Posterior cingulate gyrus (tissue), 11 donors: ENCODE results near the gene MAP1A.

Experiments
- DNase-seq, 10 donors: peaks; one replicate each; pipeline versions ENCODE4 v3.0.0 to v3.0.0-alpha.2; 2020 to 2021; ENCODE audit warnings: mixed read lengths in 3 of 10
- intact Hi-C: fragments of 100-400 bp; cut with DNase I; formaldehyde crosslinking; loops from one replicate; pipeline ENCODE4 v1.15.1; 2023

Gene MAP1A

DNA sequence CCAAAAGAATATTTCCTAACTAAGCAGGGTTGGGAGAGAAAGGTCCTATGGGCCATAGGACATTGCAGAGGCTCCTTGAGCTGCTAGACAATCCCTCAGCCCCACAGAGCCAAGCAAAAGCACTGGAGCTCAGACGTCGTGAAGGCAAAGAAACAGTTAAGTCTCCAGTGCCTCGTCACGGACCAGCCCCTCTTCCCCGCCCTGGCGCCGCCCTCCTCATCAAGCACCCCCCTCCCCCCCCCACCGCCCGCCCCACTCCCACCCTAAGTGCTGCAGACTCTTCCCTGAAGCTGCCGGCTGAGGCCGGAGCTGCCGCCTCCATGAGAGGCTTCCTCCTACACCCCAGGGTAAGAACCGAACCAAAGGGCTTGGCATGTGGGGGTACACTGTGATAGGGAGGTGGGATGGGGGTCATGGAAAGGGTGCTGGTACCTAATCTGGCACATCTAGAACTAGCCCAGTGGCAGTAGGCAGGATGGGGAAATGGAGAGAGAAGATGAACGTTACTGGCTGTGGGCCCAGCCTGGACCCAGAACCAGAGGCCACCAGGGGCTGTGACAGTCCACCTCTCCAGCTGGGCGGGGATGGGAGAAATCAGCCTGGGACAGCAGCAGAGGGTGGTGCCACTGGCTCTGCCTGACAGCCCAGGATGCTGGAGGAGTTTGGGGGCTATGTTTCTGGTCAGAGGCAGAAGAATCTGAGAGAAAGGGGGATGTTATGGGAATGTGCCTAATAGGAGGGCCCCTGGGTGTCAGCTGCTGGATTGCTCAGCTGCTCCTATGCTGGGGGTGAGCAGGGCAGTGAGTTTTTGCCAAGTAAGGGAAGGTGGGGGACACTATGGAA, at the start of gene MAP1A:
Gene MAP1A (plus strand): TSS at position 255 of the 843 bp plus-strand sequence. CDS start 3,866 bp downstream, outside the sequence.
- intact Hi-C loops: loop anchor here (10.0 kb wide), 1 partner anchor 1243 kb away; the partner anchor contains the start of genes GANC and TMEM87A
- DNase-seq: peak; percentile 55 to 96 (median 73)

DNA sequence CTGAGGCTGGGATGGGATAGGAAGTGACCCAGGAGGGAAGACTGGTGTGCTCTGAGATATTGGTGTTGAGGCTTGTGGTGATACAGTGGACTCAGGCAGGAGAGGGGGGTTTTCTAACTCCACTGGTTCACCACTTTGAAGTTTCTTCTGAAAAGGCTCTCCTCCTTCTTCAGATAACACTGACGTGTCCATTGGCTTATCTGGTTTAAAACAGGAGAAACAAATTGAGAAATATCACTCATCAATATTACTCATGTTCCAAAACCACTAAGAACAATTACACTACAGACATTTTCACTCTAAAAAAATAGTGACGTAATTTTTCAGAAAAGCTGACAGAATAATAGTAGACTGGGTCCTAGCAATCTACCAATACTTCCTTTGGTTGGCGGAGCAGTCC, 47.5 kb upstream of the MAP1A start:
- DNase-seq: no peak
- intact Hi-C loops: no loop called here

DNA sequence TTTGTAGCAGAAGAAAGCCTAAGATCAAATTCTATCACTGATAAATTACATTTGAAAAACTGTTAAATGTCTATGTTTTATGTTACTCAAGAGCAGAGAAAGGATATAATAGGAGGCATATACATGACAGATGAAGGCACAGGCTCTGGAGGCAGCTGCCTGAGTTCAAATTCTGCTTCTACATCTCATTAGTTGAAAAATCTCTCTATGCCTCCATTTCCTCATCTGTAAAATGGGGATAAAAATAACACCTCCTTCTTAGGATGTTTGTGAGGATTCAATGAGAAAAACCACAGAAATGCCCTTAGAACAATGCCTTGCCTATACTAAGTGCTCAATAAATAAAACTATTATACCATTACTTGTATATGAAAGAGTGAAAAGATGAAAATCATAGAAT, 45.4 kb upstream of the MAP1A start:
- intact Hi-C loops: no loop called here
- no peak for DNase-seq

DNA sequence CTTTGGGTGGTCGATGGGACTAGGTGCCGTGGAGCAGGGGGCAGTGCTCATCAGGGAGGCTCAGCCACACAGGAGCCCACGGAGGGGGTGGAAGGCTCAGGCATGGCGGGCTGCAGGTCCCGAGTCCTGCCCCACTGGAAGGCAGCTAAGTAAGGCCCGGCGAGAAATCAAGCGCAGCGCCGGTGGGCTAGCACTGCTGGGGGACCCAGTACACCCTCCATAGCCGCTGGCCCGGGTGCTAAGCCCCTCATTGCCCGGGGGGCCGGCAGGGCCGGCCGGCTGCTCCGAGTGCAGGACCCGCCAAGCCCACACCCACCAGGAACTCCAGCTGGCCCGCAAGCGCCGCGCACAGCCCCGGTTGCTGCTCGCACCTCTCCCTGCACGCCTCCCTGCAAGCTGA, 43.5 kb upstream of the MAP1A start:
- DNase-seq: peak in 2 of 10 donors; percentile 65 to 83
- intact Hi-C loops: no loop called here

DNA sequence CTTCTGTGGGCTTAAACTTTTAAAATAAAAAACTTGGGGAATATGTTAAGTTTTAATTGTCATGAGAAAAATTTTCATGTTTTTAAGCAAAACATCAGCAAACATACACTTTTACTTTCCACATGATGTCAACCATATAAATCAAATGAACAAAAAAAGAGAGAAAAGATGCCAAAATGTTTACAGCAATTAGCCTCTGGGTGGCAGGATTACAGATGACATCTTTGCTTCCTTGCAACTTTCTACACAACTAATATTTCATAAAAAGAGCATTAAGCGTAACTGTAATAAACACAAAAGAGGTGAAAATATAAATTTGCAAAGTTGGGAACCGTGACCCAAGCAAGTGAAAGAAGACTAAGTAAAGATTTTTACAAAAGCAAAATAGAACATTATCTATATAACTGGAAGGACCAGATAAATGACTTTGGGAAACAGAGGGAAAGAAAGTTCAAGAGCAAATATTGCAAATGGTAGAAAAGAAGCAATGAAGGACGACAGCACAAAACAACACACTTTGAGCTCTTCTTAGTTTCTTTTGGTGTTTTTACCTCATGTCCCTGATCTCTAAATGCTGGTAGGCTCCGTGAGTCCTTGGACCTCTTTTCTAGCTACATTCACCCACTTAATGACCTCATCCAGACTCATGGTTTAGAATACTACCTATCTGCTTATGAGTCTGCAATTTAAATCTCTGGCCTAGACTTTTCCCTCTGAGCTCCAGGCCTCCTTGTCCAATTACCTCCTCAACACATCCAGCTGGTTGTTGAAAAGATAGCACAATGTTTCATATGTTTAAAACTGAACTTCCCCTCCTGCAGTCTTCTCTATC, 33.9 kb upstream of the MAP1A start:
- no peak for DNase-seq
- intact Hi-C loops: no loop called here

DNA sequence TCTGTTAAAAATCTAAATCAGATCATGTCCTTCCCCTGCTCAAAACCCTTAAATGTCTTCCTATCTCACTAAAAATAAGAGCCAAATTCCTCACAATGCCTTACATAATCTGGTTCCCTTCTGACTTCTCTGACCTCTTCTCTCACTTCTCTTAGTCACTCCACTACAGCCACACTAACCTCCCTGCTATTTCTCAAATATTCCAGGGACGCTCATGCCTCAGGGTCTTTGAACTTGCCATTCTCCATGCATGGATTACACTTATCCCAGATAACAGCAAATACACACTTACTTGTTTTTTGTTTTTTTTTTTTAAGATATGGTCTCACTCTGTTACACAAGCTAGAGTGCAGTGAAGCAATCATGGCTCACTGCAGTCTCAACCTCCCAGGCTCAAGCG, 33.0 kb upstream of the MAP1A start:
- intact Hi-C loops: no loop called here

DNA sequence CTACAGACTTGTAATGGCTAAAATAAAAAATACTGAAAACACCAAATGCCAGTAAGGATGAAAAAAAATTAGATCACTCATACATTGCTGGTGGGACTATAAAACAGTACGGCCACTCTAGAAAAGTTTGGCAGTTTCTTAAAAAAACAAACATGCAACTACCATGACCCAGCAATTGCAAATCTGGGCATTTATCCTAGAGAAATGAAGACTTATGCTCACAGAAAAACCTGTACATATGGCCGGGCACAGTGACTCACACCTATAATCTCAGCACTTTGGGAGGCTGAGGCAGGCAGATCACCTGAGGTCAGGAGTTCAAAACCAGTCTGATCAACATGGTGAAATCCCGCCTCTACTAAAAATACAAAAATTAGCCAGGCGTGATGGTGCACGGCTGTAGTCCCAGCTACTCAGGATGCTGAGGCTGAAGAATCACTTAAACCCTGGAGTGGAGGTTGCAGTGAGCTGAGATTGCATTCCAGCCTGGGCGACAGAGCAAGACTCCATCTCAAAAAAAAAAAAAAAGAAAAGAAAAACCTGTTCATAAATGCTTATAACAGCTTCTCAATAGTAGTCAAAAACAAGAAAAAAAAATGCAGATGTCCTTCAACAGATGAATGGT, 30.0 kb upstream of the MAP1A start:
- DNase-seq: no peak
- intact Hi-C loops: no loop called here

More for the DNA sequence above, 33.0 kb upstream of the MAP1A start:
- DNase-seq: no peak

DNA sequence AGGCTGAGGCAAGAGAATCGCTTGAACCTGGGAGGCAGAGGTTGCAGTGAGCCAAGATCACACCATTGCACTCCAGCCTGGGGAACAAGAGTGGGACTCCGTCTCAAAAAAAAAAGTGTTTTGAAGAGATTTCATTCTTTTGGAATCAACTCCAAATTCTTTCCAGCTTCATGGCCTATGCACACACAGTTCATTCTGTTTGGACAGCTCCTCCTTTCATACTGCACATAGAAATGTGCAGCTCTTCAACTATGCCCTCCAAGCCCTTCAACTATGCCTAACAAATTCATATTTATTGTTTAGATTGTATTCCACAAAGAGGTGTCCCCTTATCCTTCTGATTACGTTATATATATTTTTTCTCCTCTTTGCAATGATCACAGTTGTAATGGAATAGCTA, 28.6 kb upstream of the MAP1A start:
- no peak for DNase-seq
- intact Hi-C loops: no loop called here

DNA sequence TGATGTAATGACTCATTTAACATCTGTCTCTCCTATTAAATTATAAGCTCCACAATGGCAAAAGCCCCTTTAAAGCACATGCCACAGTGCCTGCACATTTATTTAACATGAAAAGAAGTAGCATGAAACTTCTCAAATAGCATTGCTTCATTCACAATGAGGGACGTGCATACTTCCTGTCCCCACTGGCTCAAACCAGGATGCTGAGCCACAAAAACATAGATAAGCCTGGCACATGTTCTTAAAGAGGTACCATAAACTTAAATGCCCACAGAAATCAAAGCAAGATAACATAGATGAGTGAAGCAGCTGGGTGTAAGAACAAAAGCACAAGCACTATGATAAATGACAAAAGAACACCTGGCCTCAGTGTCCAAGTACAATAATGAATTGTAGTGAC, 28.2 kb upstream of the MAP1A start:
- no peak for DNase-seq
- intact Hi-C loops: no loop called here

DNA sequence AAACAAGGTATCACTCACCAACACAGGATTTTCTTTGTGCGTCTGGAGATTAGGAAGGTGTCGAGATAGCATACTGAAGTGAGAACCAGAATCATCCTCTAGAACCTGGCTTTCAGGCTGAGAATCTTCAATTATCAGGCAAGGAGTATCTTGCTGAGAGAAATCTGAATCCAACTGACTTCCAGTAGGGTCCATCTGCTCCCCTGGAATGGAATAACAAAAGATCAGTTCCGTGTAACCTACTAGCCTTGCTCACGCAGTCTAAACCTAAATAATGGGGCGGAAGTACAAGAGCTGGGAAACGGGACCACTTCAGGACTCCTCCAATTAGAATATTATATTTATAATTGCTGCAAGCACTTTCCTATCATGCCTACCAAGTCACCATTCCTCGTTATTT, 25.1 kb upstream of the MAP1A start:
- intact Hi-C loops: loop anchor here (2.0 kb wide), 1 partner anchor 19 kb away; no protein-coding TSS in a partner anchor

DNA sequence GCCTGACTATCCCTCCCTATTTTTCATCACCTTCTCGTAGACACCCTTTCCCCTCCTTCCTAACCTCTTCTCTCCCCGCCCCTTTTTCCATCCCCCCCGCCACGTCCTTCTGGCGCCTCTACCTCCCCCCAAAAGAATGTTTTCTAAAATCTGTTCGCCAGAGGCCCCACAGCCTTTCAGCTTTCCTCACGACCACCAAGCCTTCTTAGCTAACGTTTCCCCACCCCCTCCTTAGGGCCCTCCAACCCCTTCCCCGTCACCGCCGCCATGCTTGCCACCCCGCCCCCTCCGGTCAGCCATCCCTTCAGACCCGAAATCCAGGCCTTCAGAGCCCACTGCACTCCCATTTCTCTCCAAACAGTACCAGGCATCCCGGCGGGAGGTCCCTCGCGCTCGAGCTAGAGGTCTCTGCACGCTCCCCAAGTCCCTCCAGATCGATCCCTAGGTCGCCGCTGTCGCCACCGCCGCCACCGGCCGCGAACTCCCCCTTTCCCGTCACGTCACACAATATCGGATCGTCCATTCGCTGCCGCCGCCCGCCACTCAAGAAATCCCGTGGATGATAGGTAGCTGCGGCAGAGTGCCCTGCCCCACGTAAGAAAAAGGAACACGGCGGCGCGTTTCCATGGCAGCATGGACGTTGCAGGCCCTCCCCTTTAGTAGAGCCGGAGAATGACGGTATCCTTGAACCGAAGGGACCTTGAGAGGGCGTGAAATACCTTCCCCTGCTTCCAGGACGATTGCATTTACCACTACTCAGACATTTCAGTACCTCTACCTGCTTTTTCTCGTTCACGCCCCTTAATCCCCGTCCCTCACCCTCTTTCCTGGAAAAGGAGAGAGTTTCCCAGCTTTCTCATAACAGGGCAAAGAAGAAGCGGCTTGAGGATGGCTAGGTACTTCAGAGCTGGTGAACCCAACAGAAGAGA, 24.5 kb upstream of the MAP1A start, which contains the start of gene TP53BP1:
Gene TP53BP1 (minus strand): TSS at position 484 of the 929 bp plus-strand sequence. CDS start 113 bp downstream, at position 371.
- intact Hi-C loops: loop anchor here (2.0 kb wide), 1 partner anchor 18 kb away; no protein-coding TSS in a partner anchor

More for the DNA sequence above, 25.1 kb upstream of the MAP1A start:
- DNase-seq: no peak

DNA sequence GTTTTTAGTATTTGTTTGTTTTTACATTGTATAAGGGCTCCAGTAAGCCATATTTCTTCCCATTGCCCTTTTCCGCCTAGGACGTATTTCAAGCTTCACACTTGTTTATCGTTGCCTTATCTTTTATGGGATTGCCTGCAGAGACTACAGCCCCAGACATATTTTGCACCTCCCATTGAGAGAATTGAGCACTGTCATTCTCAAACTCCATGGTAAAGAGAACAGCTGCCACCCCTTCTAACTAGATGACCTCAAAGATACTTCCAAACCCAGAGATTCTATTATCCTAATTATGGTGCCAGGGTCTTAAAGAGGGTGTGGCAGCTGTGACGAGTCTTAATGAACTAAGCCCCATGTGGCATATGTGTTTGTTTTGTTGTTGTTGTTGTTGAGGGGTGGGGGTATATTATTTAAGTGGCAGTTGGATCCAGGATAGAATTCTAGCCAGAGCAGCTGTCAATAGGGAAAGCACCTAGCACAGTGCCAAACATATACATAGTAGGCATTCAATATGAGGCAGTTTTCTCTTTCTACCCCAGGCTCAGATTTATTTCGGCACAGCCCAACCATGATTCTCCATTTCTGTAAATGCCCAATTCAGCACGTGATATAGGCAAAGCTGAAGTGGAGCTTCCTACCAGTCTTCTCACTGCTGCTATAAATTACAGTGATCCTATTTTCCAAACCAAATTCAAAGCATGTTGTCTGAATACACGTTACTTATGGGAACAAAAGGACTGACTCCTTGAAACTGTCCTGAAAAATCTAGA, 23.5 kb upstream of the MAP1A start:
- intact Hi-C loops: loop anchor here (2.0 kb wide), 1 partner anchor 17 kb away; no protein-coding TSS in a partner anchor
- no peak for DNase-seq

More for the DNA sequence above, 24.5 kb upstream of the MAP1A start, which contains the start of gene TP53BP1:
- peak; percentile 93 to 99 (median 98) for DNase-seq

DNA sequence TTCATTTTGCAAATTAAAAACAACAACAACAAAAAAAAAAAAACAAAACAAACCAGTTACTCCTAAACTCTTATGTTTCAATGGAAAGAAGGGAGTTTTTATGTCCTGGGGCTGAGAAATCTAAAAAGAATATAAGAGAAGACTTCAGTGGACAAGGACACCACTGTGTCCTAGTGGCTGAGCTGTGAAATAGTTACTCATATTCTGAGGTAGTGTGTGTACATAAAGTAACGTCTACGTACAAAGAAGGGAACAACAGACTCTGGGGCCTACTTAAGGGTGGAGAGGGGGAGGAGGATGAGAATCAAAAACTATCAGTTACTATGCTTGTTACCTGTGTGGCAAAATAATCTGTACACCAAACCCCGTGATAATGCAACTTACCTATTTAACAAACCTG, 18.4 kb upstream of the MAP1A start:
- intact Hi-C loops: no loop called here
- no peak for DNase-seq

DNA sequence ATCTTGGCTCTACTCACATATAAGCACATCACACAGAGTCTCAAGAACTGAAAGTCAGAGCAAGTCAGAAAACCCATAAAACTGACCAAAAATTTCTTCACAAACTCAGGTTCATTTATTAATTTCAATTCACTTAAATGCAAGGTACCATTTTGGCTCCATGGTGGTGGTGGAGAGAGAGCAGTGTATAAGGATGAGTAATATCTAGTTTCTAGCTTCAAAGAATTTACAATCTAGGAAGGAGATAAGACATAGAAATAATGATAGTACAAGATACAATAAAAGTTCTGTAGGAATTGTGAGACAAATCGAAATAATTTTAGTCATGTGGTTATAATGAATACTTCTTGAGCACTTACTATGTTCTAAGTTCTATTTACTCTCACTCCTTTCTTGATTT, 17.8 kb upstream of the MAP1A start:
- intact Hi-C loops: no loop called here
- DNase-seq: no peak

DNA sequence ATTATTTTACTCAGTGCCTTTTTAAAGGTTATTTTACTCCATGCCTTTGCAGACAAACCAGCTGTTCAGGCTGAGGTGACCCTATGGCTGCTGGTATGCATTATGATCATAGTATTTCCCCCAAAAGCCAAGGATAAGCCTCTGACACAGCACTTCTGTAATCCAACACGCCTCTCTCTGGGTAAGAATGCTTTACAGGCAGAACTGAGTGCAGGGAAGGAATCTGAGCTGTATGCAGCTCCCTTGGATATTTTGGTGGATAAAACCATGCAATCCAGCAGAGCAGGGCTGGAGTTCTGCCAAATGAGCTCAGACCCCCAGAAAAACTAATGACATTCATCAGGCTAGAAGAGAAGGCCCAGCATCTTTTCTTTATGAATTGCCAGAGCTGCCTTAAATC, 11.7 kb upstream of the MAP1A start:
- intact Hi-C loops: no loop called here
- no peak for DNase-seq

DNA sequence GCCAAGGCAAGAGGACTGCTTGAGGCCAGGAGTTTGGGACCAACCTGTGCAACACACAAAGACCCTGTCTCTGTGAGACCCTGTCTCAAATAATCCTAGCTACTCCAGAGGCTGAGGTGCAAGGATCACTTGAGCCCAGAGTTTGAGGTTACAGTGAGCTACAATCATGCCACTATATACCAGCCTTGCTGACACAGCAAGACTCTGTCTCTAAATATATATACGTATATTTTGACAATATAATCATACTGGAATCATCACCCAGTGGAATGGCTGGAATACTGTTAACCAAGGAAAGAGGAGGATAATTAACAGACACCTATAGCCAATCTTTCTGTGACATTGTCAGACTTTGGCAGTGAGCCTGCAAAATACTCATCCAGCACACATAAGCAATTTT, 9.0 kb upstream of the MAP1A start:
- DNase-seq: no peak
- intact Hi-C loops: no loop called here

DNA sequence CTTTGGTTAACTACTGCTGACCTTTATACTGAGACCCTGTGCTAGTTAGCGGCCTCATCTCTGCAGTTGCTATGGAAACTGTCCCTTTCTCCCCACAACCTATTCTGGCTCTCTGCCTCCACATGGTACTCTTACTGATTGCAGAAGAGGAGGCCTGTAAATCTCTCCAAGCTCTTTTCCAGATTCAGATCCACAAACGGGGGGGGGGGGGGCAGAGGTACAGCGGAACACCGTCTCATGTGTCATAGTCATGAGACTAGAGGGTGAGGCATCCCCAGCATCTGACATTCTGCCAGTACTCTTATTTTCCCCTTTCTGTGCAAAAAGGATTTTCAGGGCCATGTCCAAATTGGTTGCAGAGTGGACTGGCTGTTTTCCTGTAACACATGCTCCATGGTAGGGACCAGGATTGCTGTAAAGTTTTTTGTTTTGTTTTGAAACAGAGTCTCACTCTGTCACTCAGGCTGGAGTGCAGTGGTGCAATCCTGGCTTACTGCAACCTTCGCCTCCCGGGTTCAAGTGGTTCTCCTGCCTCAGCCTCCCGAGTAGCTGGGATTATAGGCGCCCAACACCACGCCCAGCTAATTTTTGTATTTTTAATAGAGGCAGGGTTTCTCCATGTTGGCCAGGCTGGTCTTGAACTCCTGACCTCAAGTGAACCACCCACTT, 8.3 kb upstream of the MAP1A start:
- intact Hi-C loops: no loop called here
- no peak for DNase-seq

DNA sequence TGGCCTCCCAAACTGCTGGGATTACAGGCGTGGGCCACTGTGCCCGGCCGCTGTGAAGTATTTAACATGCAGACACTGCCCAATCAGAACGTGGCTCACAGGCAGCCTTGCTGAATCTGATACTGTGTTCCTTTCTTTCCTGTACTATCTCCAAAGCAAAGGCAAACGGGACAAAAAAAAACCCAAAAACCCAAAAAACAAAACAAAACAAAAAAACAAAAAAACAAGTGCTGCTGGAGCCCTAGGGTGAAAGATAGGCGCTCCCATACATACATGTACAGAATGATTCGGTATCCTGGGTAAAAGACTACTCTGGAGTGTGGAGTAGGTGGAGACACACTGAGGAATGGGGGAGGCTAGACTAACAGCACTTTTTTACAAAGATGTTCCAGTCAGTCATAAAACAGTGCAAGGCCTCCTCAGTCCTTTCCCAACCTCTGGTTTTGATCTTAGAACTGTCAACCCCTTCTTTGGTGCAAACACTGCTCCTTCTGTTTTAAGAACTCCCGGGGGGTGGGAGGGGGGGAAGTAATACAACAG, 7.7 kb upstream of the MAP1A start:
- peak in 3 of 10 donors; percentile 56 to 89 (median 81) for DNase-seq
- intact Hi-C loops: loop anchor here (2.0 to 10.0 kb wide), 2 partner anchors 17 to 1235 kb away; partner anchors contain the start of genes GANC, TMEM87A and TP53BP1
